GM23338 (cell line): ENCODE results near the gene MYO3B. TPM values are rescaled to one million over a fixed set of nuclear protein-coding genes. Genes with fewer than 3 reads are reported as not detected.
A peak's percentile ranks its signal among the peaks of the same experiment; 100 is the strongest.

Experiments
- ATAC-seq: fragments of 200-7000 bp; cut with Tn5 transposase; 3 replicates; pipeline ENCODE4 v1.9.1; 2020
- DNase-seq: peaks from one replicate; pipeline ENCODE4 v3.0.0-alpha.2; 2015; ENCODE audit warnings: low spot score
- H2AFZ ChIP-seq: fragments of 200-600 bp; sonication (generic); 2 replicates; pipeline ENCODE4 v1.8.0; 2016; ENCODE audit warnings: antibody characterized with exemption, mild to moderate bottlenecking, moderate library complexity
- H3F3A ChIP-seq: fragments of 200-600 bp; sonication (generic); replicated peaks from 2 replicates; pipeline ENCODE4 v1.8.0; 2017; ENCODE audit warnings: antibody characterized with exemption, mixed run types, low read depth
- H3K27ac ChIP-seq: fragments of 200-600 bp; sonication (generic); 2 replicates; pipeline ENCODE4 v1.6.1; 2016; ENCODE audit warnings: low read depth
- H3K27me3 ChIP-seq: fragments of 200-600 bp; sonication (generic); 2 replicates; pipeline ENCODE4 v1.8.0; 2016; ENCODE audit warnings: mild to moderate bottlenecking, mixed run types, moderate library complexity; ENCODE audit not compliant: insufficient read depth
- H3K36me3 ChIP-seq: fragments of 200-600 bp; sonication (generic); 2 replicates; pipeline ENCODE4 v1.8.0; 2016; ENCODE audit warnings: mild to moderate bottlenecking; ENCODE audit not compliant: insufficient read depth
- H3K4me1 ChIP-seq: fragments of 200-600 bp; sonication (generic); 2 replicates; pipeline ENCODE4 v1.8.0; 2016; ENCODE audit warnings: mild to moderate bottlenecking, moderate library complexity; ENCODE audit not compliant: insufficient read depth
- H3K4me2 ChIP-seq: fragments of 200-600 bp; sonication (generic); 2 replicates; pipeline ENCODE4 v1.7.1; 2017; ENCODE audit warnings: mixed run types
- H3K4me3 ChIP-seq: fragments of 200-600 bp; sonication (generic); 2 replicates; pipeline ENCODE4 v1.6.1; 2016; ENCODE audit warnings: mixed run types
- H3K79me2 ChIP-seq: fragments of 200-600 bp; sonication (generic); replicated peaks from 2 replicates; pipeline ENCODE4 v1.8.0; 2017; ENCODE audit warnings: mild to moderate bottlenecking; ENCODE audit not compliant: insufficient read depth
- H3K9me2 ChIP-seq: fragments of 200-600 bp; sonication (generic); 2 replicates; pipeline ENCODE4 v1.8.0; 2017; ENCODE audit not compliant: insufficient read depth
- H4K20me1 ChIP-seq: fragments of 200-600 bp; sonication (generic); replicated peaks from 2 replicates; pipeline ENCODE4 v1.8.0; 2017; ENCODE audit warnings: mild to moderate bottlenecking; ENCODE audit not compliant: insufficient read depth
- H3K27ac Mint-ChIP-seq: 2 replicates; pipeline ENCODE4 v1.8.0; 2020; ENCODE audit warnings: inconsistent platforms, mild to moderate bottlenecking, moderate library complexity, mixed read lengths
- H3K27me3 Mint-ChIP-seq: 3 replicates; pipeline ENCODE4 v1.8.0; 2022; ENCODE audit warnings: low read depth, mild to moderate bottlenecking, moderate library complexity, mixed read lengths, inconsistent platforms; ENCODE audit not compliant: insufficient read depth, poor library complexity
- H3K36me3 Mint-ChIP-seq: 3 replicates; pipeline ENCODE4 v1.8.0; 2021; ENCODE audit warnings: low read depth, mild to moderate bottlenecking, inconsistent platforms, moderate library complexity, mixed read lengths
- H3K4me1 Mint-ChIP-seq: 3 replicates; pipeline ENCODE4 v1.8.0; 2020; ENCODE audit warnings: mild to moderate bottlenecking, inconsistent platforms, mixed read lengths
- H3K4me3 Mint-ChIP-seq: 3 replicates; pipeline ENCODE4 v1.8.0; 2021; ENCODE audit warnings: moderate library complexity, mild to moderate bottlenecking, inconsistent platforms, mixed read lengths
- H3K9me3 Mint-ChIP-seq: 3 replicates; pipeline ENCODE4 v1.8.0; 2020; ENCODE audit warnings: moderate library complexity, mild to moderate bottlenecking, inconsistent platforms, mixed read lengths
- EZH2phosphoT487 ChIP-seq: fragments of 200-600 bp; sonication (generic); IDR thresholded peaks from one replicate; pipeline ENCODE4 v1.8.1; 2018; ENCODE audit warnings: antibody characterized with exemption; ENCODE audit not compliant: unreplicated experiment
- ZNF114 ChIP-seq: fragments of 250-450 bp; sonication (Bioruptor Pico); IDR thresholded peaks from 2 replicates; pipeline ENCODE4 v1.5.0; 2020; ENCODE audit warnings: mild to moderate bottlenecking, moderate library complexity
- polyA plus RNA-seq: library from polyadenylated mRNA; unstranded; fragments of >200 nt; fragmentation: Nextera tagmentation; extraction: Ambion mirVana; gene quantifications from 2 replicates; pipeline ENCODE4 v1.2.1, GENCODE V29; 2016
- total RNA-seq: library from RNA; depleted of rRNA; stranded (reverse); fragments of >200 nt; shearing (Covaris generic); gene quantifications from 2 replicates; pipeline ENCODE4 v1.2.3, GENCODE V29; 2014
- TF ChIP-seq, protein P1 (sequence below): IDR thresholded peaks from 2 replicates; pipeline ENCODE4 v1.6.1; 2016; ENCODE audit warnings: antibody characterized with exemption
- TF ChIP-seq, protein P2 (sequence below): fragments of 250-450 bp; sonication (Bioruptor Pico); IDR thresholded peaks from 2 replicates; pipeline ENCODE4 v1.5.0; 2020; ENCODE audit warnings: mild to moderate bottlenecking, moderate library complexity

MYO3B gene
- total and polyA plus RNA-seq, 2 experiments from 2014 or later: 0.42 TPM; not detected in 1

DNA sequence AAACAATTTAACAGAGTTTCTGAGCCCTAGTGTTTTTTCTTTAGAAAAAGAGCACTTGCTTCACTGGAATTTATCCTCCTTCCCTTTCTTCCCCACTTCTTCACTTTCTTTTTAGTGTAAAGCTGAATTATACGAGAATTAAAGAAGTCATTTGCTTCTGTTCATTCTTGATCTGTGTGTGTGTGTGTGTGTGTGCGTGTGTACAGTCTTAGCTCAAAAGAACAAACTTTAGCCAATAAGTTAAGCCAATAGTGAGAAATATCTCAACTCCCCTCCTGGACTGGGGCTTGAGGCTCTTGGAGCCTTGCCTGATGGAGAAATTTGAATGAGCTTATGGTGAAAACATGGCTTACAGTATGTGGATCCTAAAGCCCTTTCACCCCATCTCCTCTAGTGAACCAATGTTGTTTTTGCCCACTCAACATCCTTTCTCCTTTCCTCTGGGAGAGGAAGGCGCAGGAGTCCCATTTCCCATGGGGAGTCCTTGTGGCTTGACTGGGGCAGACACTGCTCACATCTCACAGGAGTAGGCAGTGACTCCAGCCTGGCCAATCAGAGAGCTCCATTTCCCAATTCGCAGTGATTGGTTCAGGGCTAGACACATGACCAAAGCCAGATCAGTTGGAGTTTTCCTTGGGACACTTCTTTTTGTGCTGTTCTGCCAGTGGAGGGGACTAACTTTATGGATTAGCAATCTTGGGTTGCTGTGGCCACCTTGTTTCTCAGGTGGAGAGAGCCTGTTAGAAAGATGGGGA is 16.3 kb upstream of the MYO3B start:
- Histone ChIP-seq H3K4me1 (peaks cover 7% of the 10 kb centered on the region), H3K79me2 (no peaks in the 10 kb centered on the region), H3K27me3 (no peaks in the 10 kb centered on the region), H3F3A (no peaks in the 10 kb centered on the region), H3K27ac (no peak overlapping the region), H3K4me3 (no peak overlapping the region), H2AFZ (peak overlapping the region; percentile 24), H3K4me2 (no peak overlapping the region), H3K36me3 (no peaks in the 10 kb centered on the region), H3K9me2 (peaks cover 4% of the 10 kb centered on the region; the same call in 1 of the 2 replicates), H4K20me1 (no peaks in the 10 kb centered on the region)
- TF ChIP-seq EZH2phosphoT487: no peak
- Mint-ChIP-seq H3K36me3 (no peaks in the 10 kb centered on the region), H3K4me1 (peaks cover 11% of the 10 kb centered on the region; the same call in 2 of the 3 replicates), H3K27me3 (no peaks in the 10 kb centered on the region), H3K27ac (no peak overlapping the region), H3K4me3 (no peak overlapping the region), H3K9me3 (no peaks in the 10 kb centered on the region)
- ATAC-seq (no peak), DNase-seq (no peak)

DNA sequence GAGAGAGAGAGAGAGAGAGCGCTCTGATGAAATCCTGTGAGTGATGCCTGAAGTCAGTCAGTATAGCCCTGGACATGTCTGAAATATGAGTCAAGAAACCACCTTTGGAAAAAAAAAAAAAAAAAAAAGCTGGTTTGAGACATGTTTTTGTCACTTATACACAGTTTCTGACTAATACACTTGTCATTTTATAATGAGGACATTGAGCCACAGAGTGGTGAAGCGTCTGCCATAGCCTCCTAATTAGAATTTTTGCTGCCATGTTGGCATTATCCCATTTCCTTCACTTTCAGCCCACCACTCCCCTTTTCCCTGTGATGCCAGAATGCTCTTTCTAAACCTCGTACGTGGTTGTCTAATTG is 15.7 kb upstream of the MYO3B start:
- Histone ChIP-seq H3K4me2 (no peak overlapping the region), H3F3A (no peaks in the 10 kb centered on the region), H3K36me3 (no peaks in the 10 kb centered on the region), H4K20me1 (no peaks in the 10 kb centered on the region), H3K27me3 (no peaks in the 10 kb centered on the region), H3K9me2 (peaks cover 4% of the 10 kb centered on the region; the same call in 1 of the 2 replicates), H3K79me2 (no peaks in the 10 kb centered on the region), H3K4me3 (no peak overlapping the region), H3K4me1 (peaks cover 7% of the 10 kb centered on the region; the same call in 1 of the 2 replicates), H2AFZ (peak overlapping the region; percentile 24), H3K27ac (no peak overlapping the region)
- peaks cover 7% of the 10 kb centered on the region; the same call in 2 of the 3 replicates for H3K4me1 Mint-ChIP-seq
- no peaks in the 10 kb centered on the region for H3K27me3 Mint-ChIP-seq
- H3K4me3 Mint-ChIP-seq: no peak overlapping the region
- H3K9me3 Mint-ChIP-seq: no peaks in the 10 kb centered on the region
- H3K36me3 Mint-ChIP-seq: no peaks in the 10 kb centered on the region
- H3K27ac Mint-ChIP-seq: no peak overlapping the region
- no peak for ATAC-seq
- TF ChIP-seq, protein P1, sequence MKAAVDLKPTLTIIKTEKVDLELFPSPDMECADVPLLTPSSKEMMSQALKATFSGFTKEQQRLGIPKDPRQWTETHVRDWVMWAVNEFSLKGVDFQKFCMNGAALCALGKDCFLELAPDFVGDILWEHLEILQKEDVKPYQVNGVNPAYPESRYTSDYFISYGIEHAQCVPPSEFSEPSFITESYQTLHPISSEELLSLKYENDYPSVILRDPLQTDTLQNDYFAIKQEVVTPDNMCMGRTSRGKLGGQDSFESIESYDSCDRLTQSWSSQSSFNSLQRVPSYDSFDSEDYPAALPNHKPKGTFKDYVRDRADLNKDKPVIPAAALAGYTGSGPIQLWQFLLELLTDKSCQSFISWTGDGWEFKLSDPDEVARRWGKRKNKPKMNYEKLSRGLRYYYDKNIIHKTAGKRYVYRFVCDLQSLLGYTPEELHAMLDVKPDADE: no peak
- TF ChIP-seq, protein P2, sequence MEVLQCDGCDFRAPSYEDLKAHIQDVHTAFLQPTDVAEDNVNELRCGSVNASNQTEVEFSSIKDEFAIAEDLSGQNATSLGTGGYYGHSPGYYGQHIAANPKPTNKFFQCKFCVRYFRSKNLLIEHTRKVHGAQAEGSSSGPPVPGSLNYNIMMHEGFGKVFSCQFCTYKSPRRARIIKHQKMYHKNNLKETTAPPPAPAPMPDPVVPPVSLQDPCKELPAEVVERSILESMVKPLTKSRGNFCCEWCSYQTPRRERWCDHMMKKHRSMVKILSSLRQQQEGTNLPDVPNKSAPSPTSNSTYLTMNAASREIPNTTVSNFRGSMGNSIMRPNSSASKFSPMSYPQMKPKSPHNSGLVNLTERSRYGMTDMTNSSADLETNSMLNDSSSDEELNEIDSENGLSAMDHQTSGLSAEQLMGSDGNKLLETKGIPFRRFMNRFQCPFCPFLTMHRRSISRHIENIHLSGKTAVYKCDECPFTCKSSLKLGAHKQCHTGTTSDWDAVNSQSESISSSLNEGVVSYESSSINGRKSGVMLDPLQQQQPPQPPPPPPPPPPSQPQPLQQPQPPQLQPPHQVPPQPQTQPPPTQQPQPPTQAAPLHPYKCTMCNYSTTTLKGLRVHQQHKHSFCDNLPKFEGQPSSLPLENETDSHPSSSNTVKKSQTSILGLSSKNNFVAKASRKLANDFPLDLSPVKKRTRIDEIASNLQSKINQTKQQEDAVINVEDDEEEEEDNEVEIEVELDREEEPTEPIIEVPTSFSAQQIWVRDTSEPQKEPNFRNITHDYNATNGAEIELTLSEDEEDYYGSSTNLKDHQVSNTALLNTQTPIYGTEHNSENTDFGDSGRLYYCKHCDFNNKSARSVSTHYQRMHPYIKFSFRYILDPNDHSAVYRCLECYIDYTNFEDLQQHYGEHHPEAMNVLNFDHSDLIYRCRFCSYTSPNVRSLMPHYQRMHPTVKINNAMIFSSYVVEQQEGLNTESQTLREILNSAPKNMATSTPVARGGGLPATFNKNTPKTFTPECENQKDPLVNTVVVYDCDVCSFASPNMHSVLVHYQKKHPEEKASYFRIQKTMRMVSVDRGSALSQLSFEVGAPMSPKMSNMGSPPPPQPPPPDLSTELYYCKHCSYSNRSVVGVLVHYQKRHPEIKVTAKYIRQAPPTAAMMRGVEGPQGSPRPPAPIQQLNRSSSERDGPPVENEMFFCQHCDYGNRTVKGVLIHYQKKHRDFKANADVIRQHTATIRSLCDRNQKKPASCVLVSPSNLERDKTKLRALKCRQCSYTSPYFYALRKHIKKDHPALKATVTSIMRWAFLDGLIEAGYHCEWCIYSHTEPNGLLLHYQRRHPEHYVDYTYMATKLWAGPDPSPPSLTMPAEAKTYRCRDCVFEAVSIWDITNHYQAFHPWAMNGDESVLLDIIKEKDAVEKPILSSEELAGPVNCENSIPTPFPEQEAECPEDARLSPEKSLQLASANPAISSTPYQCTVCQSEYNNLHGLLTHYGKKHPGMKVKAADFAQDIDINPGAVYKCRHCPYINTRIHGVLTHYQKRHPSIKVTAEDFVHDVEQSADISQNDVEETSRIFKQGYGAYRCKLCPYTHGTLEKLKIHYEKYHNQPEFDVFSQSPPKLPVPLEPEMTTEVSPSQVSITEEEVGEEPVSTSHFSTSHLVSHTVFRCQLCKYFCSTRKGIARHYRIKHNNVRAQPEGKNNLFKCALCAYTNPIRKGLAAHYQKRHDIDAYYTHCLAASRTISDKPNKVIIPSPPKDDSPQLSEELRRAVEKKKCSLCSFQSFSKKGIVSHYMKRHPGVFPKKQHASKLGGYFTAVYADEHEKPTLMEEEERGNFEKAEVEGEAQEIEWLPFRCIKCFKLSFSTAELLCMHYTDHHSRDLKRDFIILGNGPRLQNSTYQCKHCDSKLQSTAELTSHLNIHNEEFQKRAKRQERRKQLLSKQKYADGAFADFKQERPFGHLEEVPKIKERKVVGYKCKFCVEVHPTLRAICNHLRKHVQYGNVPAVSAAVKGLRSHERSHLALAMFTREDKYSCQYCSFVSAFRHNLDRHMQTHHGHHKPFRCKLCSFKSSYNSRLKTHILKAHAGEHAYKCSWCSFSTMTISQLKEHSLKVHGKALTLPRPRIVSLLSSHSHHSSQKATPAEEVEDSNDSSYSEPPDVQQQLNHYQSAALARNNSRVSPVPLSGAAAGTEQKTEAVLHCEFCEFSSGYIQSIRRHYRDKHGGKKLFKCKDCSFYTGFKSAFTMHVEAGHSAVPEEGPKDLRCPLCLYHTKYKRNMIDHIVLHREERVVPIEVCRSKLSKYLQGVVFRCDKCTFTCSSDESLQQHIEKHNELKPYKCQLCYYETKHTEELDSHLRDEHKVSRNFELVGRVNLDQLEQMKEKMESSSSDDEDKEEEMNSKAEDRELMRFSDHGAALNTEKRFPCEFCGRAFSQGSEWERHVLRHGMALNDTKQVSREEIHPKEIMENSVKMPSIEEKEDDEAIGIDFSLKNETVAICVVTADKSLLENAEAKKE: no peak
- TF ChIP-seq ZNF114 (CRISPR knock-in tag): no peak
- DNase-seq: no peak
